Thyroid gland (tissue), 4 donors: ENCODE measurements around the gene CALD1.

ENCODE experiments used
- CTCF ChIP-seq, 6 experiments: fragments of 200-600 bp in 3 of 6; fragments of 450-650 bp in 3 of 6; sonication (generic) in 3 of 6; IDR thresholded peaks; one replicate each; pipeline ENCODE4 v1.5.1; 2016 to 2019; ENCODE audit warnings: antibody characterized with exemption in 6 of 6, mild to moderate bottlenecking in 2 of 6, inconsistent platforms in 1 of 6, moderate library complexity in 1 of 6
- POLR2A ChIP-seq, 2 donors: fragments of 450-650 bp; IDR thresholded peaks; one replicate each; pipeline ENCODE4 v1.6.1; 2017; ENCODE audit warnings: antibody characterized with exemption in 2 of 2, mild to moderate bottlenecking in 2 of 2, moderate library complexity in 1 of 2

GRCh38 chr7:134785842-134786241 lies 6.4 kb downstream of the CALD1 start:
- TF ChIP-seq CTCF (IDR thresholded peaks at IDR 0.05) (no peak), POLR2A (IDR thresholded peaks at IDR 0.05) (no peak)
